Activated CD4-positive, alpha-beta T cell treated with anti-CD3 and anti-CD28 coated beads, Interleukin-10, Interleukin-2, amounts not matched to agents 100 ng/mL and 50 ng/mL, durations not matched to agents 16 hours and 8 hours (primary cell): ENCODE results near the gene CPNE2.
A peak's percentile ranks its signal among the peaks of the same experiment; 100 is the strongest.
"Not testable (repeated sequence)": the region's sequence is repeated elsewhere in the genome, so short reads cannot be mapped to it uniquely, and the experiment has no call there.

Experiments used
- DNase-seq: peaks from one replicate; pipeline ENCODE4 v3.0.0-alpha.2; 2020

CPNE2 gene

DNA sequence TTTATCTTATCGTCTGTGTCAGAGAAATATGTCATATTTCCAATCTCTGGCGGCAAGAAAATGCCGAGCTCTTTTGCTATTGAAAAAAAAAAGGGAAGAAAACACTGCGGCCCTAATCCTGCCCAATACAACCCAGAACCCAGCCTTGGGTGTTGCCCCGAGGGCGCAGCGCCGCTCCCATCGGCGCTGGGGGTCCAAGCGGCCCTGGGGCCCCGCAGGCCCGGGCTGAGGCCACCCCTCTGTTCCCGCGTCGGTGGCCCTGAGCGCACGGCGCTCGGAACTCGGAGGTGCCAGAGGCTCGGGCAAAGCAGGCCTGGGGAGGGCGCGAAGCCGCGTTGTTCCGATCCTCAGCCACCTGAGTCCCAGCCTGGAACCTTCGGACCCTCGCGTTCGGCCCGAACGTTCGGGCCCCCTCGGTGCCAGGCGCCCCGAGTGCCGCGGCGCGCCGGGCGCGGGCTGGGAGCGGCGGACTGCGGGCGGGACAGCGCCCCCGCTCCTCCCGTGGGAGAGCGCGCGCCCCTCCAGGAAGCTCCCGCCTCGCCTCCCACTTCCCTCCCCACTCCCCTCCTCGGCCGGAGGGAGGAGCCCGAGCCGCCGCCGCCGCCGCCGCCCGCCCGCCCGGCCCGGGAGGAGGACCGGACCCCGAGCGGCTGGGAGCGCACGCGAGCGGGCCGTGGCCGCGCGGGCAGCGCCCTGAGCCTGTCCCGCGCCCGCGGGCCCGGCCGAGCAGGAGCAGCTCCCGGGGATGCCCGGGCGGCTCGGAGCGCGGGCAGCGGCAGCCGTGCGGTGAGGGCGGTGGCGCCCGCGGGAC, at the start of gene CPNE2:
CPNE2 (plus strand) TSS at position 609 of the 811 bp plus-strand sequence. CDS start 18,160 bp downstream, outside the sequence.
- peak; percentile 45 for DNase-seq

DNA sequence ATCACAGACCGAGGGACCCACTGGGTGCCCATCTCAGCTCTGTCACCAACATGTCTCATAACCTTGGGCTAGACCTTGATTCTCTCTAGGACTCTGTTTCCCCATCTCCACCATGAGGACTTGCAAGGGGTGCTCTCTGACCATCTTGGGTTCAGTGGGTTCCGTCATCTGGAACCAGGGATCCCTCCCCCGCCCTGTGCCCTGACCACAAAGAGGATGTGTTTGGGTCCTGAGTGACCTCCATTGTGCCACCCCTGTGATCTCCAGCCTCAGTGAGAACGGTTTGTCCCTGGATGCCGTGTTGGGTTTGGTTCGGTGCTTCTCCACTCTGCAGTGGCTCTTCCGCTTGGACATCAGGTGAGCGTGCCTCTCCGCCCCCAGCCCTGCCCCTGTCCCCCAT, 49.1 kb upstream of the CPNE2 start:
- no peak for DNase-seq

DNA sequence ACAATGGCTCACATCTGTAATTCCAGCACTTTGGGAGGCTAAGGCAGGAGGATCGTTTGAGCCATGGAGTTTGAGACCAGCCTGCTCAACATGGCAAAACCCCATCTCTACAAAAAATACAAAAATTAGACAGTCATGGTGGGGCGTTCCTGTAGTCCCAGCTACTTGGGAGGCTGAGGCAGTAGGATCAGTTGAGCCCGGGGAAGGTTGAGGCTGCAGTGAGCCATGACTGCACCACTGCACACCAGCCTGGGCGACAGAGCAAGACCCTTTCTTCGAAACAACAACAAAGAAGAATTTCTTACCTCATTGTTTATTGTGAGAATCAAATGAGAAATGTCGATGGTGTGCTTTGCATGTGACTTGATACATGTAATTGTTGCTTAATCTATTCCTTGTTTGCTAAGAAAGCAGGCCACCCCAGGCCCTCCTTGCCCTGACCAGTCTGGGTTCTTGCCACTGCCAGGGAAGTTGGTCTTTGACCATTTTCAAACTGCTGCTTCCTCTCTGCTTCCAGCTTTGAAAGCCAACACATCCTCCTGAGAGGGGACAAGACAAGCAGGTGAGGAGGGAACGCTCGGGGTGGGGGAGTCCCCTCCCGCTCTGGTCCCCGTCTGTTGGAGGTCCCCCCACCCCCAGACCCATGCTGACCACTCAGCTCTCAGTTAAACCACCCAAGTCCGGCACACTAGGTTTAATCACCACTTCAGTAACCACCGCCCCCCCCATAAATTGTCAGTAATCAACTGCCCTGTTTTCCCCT, 47.3 kb upstream of the CPNE2 start:
- DNase-seq = no peak

DNA sequence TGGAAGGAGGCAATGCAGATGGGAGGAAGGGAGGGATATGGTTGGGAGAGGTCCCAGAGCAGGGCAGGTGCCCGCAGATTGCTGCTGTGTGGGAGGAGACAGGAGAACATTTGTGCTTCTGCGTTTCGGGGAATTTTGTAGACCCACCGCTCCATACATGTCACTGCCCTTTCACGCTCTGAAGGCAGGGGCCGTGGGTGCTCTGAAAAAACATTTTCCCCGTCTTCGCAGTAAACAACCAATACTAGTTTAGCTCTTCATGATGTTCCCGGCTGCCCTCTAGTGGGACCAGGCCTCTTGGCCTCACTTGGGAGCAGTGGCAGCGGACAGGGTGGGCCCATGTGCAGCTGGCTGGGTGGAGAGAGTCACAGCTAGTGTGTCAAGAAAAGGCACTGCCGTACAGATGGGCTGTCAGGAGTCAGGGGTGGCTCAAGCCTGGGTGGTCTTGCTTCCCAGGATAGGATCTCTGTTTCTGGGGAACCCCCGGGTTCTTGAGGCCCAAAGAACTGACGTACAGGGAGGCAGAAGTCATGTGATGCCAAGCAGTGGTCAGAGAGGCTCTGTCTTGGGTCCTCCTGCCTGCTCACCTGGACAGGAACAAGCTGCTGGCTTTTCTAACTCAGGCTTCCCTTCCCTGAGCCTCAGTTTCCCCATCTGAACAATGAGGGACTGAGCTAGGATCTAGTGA, 46.5 kb upstream of the CPNE2 start:
- no peak for DNase-seq

DNA sequence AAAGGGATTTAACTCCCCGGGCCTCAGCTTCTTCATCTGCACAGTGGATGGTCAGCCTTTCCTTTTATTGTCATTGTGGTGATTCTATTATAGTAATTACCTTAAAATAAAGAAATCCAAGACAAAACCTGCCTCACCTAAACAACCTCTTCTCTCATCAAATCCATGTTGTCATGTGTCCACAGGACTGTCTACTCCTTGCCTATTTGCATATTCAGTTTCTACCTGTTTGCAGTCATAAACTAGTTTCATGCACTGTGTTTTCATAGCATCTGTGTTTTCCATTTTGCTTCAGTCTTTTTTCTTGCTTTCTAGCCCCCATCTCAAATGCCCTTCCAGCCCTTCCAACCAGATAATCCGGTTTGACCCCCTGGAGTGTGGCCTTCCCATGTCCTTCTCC, 44.3 kb upstream of the CPNE2 start:
- no peak for DNase-seq

DNA sequence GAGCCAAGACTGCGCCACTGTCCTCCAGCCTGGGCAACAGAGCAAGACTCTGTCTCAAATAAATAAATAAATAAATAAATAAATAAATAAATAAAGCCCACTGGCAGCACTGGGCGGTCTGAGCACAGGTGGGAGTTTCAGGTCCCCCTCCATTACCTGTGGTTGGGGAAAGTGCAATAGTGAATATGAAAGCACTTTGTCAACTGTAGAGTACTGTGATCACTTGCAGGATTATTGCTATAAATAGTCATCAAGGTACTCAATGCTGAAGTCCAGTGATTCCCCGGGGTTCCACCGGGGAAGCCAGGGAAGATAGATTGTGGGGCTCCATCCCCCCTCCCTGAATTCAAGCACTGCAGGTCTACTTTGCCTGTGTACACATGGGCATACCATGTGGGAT, 42.7 kb upstream of the CPNE2 start:
- peak; percentile 52 for DNase-seq

DNA sequence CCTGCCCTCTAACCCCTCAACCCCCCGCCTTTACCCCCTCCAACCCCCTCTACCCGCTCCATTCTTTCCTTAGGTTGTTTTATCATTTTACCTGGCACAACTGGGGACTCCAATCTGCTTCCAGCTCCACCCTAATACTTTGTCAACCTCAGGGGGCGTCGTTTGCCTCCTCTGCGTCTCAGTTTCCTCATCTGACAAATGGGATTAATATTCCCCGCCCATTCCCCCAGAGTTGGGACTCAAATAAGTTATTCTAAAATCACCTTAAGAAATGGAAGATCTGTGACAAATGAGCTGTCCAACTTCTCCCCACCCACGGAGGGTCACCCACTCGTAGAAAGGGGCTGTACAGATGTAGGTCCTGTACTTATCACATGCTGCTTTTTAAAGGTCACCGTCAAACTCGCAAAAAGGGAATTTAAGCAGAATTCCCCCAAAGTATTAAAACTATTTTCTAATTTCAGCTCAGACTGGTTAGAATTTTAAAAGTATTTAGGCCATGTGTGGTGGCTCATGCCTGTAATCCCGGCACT, 40.6 kb upstream of the CPNE2 start:
- DNase-seq = no peak

DNA sequence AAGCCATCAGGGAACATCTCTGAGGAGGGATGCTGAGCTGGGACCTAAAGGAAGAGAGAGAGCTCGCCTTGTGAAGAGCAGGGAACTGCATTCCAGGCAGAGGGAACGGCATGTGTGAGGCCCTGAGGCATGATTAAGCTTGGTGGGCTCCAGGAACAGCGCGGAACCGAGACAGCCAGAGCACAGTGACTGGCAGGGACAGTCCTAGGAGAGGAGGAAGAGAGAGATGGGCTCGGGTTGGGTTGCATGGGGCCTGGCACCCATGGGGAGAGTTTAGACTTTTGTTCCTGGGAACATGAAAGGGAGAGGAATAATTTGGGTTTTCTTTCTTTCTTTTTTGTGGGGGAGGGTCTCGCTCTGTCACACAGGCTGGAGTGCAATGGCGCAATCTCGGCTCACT, 39.2 kb upstream of the CPNE2 start:
- DNase-seq = no peak

DNA sequence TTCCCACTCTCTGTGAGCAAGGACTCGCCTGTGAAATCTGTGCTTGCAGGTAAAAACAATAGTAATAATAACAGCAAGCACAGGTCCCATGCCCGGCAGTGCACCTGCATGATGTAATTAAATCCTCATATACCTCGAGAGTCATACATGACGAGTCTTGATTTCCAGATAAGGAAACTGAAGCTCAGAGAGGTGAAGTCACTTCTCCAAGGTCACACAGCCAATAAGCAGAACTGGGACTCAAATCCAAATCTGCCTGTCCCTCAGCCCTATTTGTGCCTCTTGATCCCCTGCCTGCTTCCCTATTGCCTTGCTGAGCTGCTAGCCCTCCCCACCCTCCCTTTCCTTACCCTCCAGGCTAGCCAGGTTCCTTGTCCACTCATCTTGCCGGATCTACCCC, 38.0 kb upstream of the CPNE2 start:
- DNase-seq = no peak

DNA sequence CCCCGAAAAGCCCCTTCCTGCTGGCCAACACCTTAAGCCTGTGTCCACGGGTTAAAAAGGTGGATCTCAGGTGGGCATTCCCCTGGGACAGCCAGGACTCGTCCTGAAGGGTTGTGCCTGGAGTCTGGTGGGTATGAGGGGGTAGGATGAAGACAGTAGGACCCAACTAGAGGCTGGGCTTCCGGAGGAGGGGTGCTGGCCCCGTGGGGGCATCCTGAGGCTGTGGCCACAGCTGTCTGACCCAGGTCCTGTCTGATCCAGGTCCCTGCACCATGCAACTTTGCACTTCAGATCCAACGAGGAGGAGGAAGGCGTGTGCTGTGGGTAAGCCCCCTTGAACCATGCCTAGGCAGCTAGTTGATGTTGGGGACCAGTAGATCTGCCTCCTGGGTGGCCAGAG, 37.6 kb upstream of the CPNE2 start:
- DNase-seq = no peak

DNA sequence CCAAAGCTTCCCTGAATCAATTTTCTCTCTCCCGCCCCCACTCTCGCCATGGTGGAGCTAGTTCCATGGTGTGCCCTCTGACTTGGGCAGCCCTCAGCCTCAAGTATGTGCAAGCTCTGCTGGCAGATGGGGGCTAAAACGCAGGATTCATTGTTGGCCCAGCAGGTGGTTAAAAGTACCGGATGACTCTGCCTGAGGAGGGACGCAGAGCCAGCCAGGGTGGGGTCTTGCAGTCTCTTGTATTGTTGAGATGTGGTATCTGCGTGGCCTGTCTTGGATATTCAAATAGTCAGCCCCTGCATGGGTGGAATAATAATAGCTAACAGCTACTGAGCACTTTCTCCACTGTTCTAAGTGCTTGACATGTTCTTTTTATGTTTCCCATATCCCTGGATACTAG, 36.7 kb upstream of the CPNE2 start:
- DNase-seq = no peak

DNA sequence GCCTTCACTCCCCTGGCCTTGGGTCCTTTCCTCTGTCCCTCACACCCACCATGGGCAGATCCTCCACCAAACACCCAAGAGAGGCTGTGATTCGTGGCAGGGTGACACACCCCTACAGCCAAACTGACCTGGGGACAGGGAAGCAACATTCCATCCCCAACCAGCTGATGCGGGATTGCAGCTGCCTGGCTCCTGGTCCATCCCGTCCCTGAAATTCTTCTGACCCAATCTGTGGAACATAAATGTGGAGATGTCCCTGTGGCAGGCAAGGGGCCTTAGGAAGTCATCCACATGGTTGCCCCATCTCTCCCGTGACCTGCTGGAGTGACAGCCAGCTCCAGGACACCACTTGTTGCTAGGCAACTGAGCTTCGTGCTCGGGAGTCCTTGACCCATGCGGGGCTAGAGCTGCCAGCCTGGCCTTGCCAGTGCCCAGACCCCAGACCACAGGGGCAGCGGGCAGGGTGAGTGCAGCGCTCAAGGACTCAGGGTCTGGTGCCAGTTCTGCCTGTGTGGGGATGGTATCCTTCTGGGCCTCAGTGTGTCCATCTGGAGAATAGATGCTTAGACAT, 34.0 kb upstream of the CPNE2 start:
- no peak for DNase-seq

DNA sequence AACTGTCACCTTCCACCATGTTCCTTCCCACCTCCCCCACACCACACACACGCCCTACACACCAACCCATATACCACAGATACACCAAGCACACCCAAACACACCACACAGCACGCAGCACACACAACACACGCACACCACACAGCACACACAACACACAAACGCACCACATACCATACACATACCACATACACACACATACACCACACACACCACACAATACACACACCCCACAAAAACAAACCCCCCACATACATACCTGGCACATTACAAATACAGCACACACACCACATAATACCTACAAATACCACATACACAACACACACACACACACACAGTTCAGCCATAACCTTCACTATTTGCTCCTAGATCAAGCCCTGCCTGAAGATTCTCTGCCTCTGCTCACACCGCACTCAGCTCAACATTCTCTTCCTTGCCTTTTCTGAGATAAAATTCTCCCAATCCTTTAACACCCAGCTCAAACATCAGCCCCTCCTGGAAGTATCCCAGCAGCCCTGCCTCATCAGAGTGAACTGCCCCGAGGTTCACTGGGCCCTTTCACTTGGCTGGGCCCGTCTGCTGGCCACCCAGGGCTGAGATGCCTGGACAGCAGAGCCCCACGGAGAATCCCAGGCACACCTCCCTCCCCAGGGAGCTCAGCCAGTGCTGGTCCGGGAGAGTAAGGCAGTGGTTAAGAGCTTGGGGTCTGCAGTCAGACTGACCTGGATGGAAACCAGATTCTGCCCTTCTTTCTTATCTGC, 31.9 kb upstream of the CPNE2 start:
- no peak for DNase-seq

DNA sequence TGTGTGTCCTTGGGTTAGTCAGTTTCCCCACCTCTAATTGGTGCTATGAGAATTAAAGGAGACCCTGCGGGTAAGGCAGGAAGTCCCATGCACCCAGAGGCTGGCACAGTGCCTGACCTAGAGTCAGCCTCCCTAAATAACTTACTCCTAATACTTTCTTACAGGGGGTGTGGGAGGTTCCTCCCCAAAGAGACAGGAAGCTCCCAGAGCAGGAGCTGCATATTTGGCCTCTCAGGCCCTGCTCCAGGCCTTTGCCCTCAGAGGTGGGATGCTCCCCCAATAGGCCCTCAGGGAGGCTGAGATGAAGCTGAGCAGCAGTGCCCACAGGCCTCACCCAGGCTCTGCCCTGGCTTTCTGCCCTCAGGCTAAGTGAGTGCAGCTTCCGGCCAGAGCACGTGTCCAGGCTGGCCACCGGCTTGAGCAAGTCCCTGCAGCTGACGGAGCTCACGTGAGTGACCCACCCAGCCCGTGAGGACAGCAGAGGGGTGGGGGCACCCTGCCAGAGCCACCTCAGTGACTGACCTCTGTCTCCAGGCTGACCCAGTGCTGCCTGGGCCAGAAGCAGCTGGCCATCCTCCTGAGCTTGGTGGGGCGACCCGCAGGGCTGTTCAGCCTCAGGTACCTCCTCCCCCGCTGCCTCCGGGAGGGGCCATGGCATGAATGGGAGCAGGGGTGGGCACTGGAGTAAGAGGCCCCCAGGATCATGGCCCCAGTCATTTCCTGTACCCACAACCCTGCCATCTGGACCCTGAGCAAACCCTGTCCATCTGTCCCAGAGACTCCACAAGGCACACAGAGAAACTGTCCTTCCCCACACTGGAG, 31.1 kb upstream of the CPNE2 start:
- no peak for DNase-seq

DNA sequence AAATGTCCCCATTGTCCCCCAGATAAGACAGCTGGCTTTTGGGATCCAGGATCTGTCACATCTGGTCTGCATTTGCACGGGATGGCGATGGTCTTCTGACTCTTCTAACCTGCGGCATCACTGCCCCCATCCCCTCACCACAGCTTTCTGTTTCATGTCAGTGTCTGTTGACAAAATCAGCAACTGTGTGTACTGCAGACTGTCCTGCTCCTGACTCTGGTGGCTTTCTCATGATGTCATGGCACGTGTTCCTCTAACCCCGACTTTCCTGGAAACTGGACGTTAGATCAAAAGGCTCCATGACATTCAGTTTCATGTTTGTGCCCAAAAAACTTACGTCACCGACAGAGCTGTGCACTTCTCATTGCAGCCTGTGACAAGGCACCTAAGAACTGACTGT, 30.1 kb upstream of the CPNE2 start:
- no peak for DNase-seq

DNA sequence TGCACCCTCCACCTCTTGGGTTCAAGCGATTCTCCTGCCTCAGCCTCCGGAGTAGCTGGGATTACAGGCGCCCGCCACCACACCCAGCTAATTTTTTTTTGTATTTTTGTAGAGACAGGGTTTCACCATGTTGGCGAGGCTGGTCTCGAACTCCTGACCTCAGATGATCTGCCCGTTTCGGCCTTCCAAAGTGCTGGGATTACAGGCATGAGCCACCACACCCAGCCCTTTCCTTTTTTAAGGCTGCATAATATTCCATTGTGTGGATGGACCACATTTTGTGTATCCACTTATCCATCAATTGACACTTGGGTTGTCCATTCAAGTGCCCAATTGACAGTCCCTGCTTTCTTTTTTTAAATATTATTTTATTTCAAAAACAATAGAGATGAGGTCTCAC, 29.2 kb upstream of the CPNE2 start:
- DNase-seq = not testable (repeated sequence)

DNA sequence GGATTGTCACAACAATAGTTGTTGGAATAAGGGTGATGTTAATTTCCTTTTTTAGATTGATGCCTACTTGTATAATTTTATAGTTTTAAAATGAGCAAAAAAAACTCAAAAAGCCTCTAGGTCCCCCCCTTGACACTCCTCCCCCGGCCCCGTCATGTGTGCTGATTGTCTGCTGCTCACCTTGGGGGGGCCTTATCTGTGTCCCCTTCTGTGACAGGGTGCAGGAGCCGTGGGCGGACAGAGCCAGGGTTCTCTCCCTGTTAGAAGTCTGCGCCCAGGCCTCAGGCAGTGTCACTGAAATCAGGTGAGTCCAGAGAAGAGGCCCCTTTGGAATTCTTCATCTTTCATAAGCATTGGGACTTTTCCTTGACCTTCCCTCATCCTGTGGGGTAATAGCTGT, 27.4 kb upstream of the CPNE2 start:
- DNase-seq = no peak

DNA sequence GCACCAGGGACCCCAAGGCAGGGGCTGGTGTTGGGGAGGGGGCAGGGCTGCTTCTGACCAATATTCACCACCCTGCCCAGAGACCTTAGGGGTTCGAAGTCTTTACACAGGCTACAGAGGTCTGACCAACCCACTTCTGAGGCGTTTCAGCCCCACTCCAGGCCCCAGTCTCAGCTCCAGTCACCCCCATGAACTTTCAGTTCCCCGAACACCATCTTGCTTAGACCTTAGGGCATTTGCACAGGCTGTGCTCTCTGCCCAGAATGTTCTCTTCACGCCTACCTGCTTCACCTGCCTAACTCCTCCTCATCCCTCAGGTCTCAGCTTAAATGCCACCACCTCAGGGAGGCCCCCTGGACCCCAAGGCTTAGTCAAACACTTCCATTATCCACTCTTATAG, 25.8 kb upstream of the CPNE2 start:
- DNase-seq = no peak

DNA sequence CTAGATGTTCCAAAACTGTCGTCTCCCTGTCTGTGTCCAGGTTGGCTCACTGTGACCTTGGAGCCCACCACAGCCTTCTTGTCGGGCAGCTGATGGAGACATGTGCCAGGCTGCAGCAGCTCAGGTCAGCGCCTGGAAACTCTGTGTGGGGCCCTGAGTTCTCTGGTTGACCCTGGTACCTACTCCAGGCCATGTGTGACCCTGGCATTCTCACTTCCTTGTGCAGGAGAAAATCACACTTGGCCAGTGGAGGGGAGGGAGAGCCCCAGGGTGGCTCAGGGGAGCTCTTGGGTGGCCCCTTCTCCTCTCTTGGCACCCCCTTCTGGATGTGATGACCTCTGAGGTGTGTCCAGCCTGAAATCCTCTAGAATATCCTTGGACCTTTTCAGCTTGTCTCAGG, 25.0 kb upstream of the CPNE2 start:
- no peak for DNase-seq

DNA sequence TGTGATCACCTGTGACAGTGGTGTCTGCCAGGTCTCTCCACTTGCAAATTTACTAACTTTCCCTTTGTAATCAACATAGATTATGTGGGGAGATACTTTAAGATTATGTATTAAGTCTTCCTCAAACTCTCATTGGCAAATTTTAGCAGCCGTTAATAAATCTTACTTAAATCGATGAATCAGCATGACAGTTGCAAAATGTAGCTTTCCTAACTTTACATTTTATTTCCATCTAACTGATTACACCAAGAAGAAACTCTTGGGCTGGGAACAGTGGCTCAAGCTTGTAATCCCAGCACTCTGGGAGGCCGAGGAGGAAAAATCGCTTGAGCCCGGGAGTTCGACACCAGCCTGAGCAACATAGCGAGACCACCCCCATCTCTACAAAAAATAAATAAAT, 23.3 kb upstream of the CPNE2 start:
- no peak for DNase-seq

DNA sequence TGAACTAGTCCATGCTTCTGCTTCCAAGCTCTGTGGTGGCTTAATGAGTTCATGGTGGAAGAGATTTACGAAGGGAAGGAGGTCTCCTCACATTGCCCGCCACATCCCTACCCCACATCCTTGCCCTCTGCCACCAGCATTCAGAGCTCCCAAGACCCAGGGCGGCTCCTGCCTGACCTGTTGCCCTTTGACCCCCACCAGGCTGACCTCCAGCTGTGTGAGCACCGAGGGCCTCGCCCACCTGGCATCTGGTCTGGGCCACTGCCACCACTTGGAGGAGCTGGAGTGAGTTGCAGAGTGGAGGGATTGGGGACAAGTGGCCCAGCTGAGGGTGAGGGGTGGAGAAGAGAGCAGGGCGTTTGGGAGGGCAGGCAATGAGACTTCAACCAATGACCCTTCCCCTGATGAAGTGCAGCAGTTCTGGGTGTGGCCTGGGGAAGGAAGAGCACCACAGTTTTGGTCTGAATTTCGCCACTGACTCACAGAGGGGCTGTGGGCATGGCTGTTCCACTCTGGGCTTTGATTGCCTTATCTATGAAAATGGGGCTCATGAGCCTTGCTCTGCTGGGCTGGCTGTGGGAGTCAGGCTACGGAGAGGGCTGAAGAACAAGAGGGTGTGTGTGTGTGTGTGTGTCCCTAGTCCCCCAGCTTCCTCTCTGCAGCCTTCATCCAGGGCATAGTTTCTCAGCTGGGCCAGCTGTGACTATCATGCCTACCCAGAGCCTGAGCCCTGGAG, 22.6 kb upstream of the CPNE2 start:
- DNase-seq = no peak
